ENCODE measurements around the gene SRC. TPM values are rescaled to one million over a fixed set of nuclear protein-coding genes. Genes with fewer than 3 reads are reported as not detected.

SRC gene
- polyA plus RNA-seq, 1 of the 3 experiments (the other 2 are of a cell fraction): 23.8 TPM

DNA sequence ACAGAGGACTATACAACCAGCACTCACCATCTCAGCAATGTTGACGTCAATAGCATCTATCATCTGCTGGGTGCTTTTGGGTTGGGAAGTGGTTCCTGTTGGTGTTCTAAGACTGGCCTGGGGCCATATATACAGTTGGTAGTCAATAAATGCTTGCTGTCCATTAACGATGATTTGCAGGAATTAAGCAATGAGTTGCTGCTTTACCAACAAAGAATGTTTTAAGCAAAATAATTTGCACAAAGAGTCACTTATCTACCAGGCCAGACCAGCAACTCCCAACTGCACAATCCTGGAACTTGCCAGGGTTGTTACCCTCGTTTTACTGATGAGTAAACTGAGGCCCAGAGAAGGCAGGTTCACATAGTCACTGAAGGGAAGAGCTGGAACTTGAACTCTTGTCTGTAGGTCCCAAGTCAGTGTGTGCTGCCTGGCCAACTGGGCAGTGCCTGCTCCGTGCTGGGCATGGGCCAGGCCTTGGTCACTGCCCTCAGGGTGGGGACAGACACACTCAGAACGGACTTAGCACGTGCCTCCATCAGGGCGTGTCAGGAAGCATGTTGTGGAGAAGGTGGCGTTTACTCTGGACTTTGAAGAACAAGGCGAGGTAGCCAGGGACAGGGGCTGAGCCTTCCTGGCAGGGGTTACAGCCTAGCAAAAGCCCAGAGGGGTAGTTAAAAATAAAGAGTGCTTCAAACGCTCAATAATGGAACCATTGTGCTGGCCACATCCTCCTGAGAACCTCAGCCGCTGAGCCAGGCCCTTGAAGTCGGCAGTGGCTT lies 2.5 kb upstream of the SRC start:
- Histone ChIP-seq H3K27me3 (ENCODE audit: insufficient read depth) (no peaks in the 10 kb centered on the region), H3K79me2 (ENCODE audit: insufficient read depth) (peaks cover 29% of the 10 kb centered on the region), H3K4me3 (ENCODE audit: low read depth in 2 of 2, low read length in 1 of 2) (no peak overlapping the region), H3K9ac (no peak overlapping the region), H3K36me3 (replicated peaks in 1 of 2; ENCODE audit: control insufficient read depth in 1 of 2, insufficient read depth in 2 of 2, low read length in 1 of 2) (no peaks in the 10 kb centered on the region), H3K9me3 (no peaks in the 10 kb centered on the region), H2AFZ (ENCODE audit: low read depth) (no peak overlapping the region), H3K9me2 (no peaks in the 10 kb centered on the region), H4K20me1 (ENCODE audit: insufficient read depth) (no peaks in the 10 kb centered on the region), H3K4me2 (no peak overlapping the region), H3F3A (replicated peaks; ENCODE audit: insufficient read depth) (peaks cover 17% of the 10 kb centered on the region), H3K4me1 (ENCODE audit: control insufficient read depth in 1 of 2, insufficient read depth in 2 of 2, low read depth in 1 of 2, low read length in 1 of 2) (peaks cover 4 to 36% of the 10 kb centered on the region in 2 experiments; a peak in 3 of 4 replicates), H3K27ac (ENCODE audit: low read depth in 2 of 2, low read length in 1 of 2) (peak overlapping the region in 1 of 2 experiments; percentile 23; a peak in 1 of 4 replicates)
- WGBS (ENCODE audit: low lambda C conversion rate): 85% methylated on average over 11 of the region's 12 CpGs
- POLR2A ChIA-PET: no interaction called here
- TF ChIP-seq NRF1 (IDR thresholded peaks at IDR 0.05; ENCODE audit: low read depth, low read length) (no peak), RAD21 (IDR thresholded peaks at IDR 0.05; ENCODE audit: low read length) (no peak), FOSL2 (IDR thresholded peaks at IDR 0.05; ENCODE audit: borderline replicate concordance, low read depth) (no peak), TAF1 (IDR thresholded peaks at IDR 0.05; ENCODE audit: borderline replicate concordance, low read depth, low read length) (no peak), GATA2 (CRISPR knock-in tag; IDR thresholded peaks at IDR 0.05) (no peak), FOXJ3 (CRISPR knock-in tag; IDR thresholded peaks at IDR 0.05) (no peak), TCF12 (IDR thresholded peaks at IDR 0.05) (no peak), EZH2phosphoT487 (IDR thresholded peaks at IDR 0.05; ENCODE audit: borderline replicate concordance, low read depth) (no peak), TEAD4 (IDR thresholded peaks at IDR 0.05; ENCODE audit: borderline replicate concordance, insufficient read depth) (no peak), RFX5 (IDR thresholded peaks at IDR 0.05; ENCODE audit: low read length) (no peak)
- TF ChIP-seq, protein P1, sequence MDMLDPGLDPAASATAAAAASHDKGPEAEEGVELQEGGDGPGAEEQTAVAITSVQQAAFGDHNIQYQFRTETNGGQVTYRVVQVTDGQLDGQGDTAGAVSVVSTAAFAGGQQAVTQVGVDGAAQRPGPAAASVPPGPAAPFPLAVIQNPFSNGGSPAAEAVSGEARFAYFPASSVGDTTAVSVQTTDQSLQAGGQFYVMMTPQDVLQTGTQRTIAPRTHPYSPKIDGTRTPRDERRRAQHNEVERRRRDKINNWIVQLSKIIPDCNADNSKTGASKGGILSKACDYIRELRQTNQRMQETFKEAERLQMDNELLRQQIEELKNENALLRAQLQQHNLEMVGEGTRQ (IDR thresholded peaks at IDR 0.05; ENCODE audit: borderline replicate concordance, low read depth, low read length): no peak
- TF ChIP-seq, protein P2, sequence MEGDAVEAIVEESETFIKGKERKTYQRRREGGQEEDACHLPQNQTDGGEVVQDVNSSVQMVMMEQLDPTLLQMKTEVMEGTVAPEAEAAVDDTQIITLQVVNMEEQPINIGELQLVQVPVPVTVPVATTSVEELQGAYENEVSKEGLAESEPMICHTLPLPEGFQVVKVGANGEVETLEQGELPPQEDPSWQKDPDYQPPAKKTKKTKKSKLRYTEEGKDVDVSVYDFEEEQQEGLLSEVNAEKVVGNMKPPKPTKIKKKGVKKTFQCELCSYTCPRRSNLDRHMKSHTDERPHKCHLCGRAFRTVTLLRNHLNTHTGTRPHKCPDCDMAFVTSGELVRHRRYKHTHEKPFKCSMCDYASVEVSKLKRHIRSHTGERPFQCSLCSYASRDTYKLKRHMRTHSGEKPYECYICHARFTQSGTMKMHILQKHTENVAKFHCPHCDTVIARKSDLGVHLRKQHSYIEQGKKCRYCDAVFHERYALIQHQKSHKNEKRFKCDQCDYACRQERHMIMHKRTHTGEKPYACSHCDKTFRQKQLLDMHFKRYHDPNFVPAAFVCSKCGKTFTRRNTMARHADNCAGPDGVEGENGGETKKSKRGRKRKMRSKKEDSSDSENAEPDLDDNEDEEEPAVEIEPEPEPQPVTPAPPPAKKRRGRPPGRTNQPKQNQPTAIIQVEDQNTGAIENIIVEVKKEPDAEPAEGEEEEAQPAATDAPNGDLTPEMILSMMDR (IDR thresholded peaks at IDR 0.05): no peak
- TF ChIP-seq, protein P3, sequence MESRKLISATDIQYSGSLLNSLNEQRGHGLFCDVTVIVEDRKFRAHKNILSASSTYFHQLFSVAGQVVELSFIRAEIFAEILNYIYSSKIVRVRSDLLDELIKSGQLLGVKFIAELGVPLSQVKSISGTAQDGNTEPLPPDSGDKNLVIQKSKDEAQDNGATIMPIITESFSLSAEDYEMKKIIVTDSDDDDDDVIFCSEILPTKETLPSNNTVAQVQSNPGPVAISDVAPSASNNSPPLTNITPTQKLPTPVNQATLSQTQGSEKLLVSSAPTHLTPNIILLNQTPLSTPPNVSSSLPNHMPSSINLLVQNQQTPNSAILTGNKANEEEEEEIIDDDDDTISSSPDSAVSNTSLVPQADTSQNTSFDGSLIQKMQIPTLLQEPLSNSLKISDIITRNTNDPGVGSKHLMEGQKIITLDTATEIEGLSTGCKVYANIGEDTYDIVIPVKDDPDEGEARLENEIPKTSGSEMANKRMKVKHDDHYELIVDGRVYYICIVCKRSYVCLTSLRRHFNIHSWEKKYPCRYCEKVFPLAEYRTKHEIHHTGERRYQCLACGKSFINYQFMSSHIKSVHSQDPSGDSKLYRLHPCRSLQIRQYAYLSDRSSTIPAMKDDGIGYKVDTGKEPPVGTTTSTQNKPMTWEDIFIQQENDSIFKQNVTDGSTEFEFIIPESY (IDR thresholded peaks at IDR 0.05; ENCODE audit: borderline replicate concordance, low read depth): no peak
- CTCF ChIA-PET: interaction anchor here (1.3 to 2.1 kb wide), 5 partner anchors 9 to 148 kb away, joined by 4 to 6 read pairs (median 5); partner anchors contain the start of gene MANBAL
- no peak for DNase-seq

Measured in SK-N-SH (cell line).